ENCODE measurements around the gene DNAH2. TPM values are rescaled to one million over a fixed set of nuclear protein-coding genes. Genes with fewer than 3 reads are reported as not detected.

DNAH2 gene
- total and polyA plus RNA-seq, 9 of the 15 experiments (the other 6 are each of a cell fraction or from before 2014, with no cell fraction given), result 0.03 TPM; not detected in 8

DNA sequence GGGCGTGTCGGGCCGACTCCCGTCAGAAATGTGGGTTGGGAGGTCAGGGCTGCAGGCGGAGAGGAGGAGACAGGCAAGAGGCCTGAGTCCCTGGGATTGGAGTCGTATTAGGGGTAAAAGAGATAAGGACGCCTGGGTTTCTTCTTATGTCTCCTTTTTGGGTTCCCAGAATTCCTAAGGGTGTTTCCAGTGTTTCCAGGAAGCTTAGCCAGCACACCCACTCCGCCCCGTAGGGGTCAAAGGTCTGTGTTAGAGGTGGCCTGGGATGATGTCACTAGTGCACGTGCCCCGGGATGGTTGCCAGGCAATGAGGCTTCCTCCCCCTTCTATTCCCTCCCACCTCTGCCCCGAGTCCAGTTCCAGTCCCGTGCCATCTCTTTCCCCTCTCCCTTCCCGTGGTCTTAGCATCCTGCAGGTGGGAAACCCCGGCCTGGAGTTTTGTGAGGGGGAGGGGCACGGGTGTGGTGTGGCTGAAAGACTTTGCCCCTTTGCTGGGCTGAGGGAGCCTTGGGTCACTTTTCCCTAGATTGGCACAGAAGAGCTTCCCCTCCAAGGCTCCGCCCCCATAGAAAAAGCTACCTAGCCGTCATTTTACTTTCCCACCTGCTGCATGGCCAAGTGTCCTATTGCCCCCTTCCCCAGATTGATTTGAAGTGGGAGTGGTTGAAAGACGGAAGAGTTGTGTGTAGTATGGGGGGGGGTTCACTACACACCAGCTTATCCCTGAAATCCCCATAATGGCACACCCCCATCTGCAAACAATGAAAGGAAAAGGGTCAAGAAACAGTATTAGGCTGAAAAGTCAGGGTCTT, 119.3 kb downstream of the DNAH2 start (continued):
- TF ChIP-seq, protein P1, sequence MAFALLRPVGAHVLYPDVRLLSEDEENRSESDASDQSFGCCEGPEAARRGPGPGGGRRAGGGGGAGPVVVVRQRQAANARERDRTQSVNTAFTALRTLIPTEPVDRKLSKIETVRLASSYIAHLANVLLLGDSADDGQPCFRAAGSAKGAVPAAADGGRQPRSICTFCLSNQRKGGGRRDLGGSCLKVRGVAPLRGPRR (CRISPR knock-in tag; IDR thresholded peaks at IDR 0.05), result no peak
- TF ChIP-seq RBM34 (IDR thresholded peaks at IDR 0.05; ENCODE audit: borderline replicate concordance, insufficient read depth, low read length) (no peak), SREBF2 (CRISPR knock-in tag; IDR thresholded peaks at IDR 0.05) (no peak), TCF7L2 (IDR thresholded peaks at IDR 0.05; ENCODE audit: low read depth, low read length) (no peak), CHD2 (IDR thresholded peaks at IDR 0.05; ENCODE audit: low read depth, low read length) (peak; percentile 79), DPF2 (IDR thresholded peaks at IDR 0.05) (peak; percentile 44; the same call in 1 of the 2 replicates), CREM (IDR thresholded peaks at IDR 0.05; ENCODE audit: low read depth) (peak; percentile 88), NCOA1 (IDR thresholded peaks at IDR 0.05; ENCODE audit: low read depth) (peak; percentile 54; the same call in 1 of the 2 replicates), ZNF175 (CRISPR knock-in tag; IDR thresholded peaks at IDR 0.05; ENCODE audit: low read depth) (0 out of 2 replicates have a peak, but pooled peaks have one; percentile 32), GATAD2B (IDR thresholded peaks at IDR 0.05; ENCODE audit: borderline replicate concordance) (peak; percentile 73; the same call in 1 of the 2 replicates), MEF2D (tag; conservative IDR thresholded peaks at IDR 0.05; ENCODE audit: low read depth) (0 out of 2 replicates have a peak, but pooled peaks have one; percentile 32), PML (IDR thresholded peaks at IDR 0.05; ENCODE audit: low read length) (peak; percentile 23; the same call in 1 of the 2 replicates), MECOM (CRISPR knock-in tag; IDR thresholded peaks at IDR 0.05) (no peak), TAF9B (IDR thresholded peaks at IDR 0.05; ENCODE audit: partially characterized antibody) (peak; percentile 95), SIRT6 (IDR thresholded peaks at IDR 0.05; ENCODE audit: low read depth, low read length) (no peak), CXXC5 (CRISPR knock-in tag; IDR thresholded peaks at IDR 0.05) (peak; percentile 79), FUS (optimal IDR thresholded peaks at IDR 0.05; ENCODE audit: low read depth, low read length) (no peak)
- TF ChIP-seq, protein P2, sequence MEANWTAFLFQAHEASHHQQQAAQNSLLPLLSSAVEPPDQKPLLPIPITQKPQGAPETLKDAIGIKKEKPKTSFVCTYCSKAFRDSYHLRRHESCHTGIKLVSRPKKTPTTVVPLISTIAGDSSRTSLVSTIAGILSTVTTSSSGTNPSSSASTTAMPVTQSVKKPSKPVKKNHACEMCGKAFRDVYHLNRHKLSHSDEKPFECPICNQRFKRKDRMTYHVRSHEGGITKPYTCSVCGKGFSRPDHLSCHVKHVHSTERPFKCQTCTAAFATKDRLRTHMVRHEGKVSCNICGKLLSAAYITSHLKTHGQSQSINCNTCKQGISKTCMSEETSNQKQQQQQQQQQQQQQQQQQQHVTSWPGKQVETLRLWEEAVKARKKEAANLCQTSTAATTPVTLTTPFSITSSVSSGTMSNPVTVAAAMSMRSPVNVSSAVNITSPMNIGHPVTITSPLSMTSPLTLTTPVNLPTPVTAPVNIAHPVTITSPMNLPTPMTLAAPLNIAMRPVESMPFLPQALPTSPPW (CRISPR knock-in tag; IDR thresholded peaks at IDR 0.05), result peak; percentile 96
- TF ChIP-seq, protein P3, sequence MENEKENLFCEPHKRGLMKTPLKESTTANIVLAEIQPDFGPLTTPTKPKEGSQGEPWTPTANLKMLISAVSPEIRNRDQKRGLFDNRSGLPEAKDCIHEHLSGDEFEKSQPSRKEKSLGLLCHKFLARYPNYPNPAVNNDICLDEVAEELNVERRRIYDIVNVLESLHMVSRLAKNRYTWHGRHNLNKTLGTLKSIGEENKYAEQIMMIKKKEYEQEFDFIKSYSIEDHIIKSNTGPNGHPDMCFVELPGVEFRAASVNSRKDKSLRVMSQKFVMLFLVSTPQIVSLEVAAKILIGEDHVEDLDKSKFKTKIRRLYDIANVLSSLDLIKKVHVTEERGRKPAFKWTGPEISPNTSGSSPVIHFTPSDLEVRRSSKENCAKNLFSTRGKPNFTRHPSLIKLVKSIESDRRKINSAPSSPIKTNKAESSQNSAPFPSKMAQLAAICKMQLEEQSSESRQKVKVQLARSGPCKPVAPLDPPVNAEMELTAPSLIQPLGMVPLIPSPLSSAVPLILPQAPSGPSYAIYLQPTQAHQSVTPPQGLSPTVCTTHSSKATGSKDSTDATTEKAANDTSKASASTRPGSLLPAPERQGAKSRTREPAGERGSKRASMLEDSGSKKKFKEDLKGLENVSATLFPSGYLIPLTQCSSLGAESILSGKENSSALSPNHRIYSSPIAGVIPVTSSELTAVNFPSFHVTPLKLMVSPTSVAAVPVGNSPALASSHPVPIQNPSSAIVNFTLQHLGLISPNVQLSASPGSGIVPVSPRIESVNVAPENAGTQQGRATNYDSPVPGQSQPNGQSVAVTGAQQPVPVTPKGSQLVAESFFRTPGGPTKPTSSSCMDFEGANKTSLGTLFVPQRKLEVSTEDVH (IDR thresholded peaks at IDR 0.05; ENCODE audit: low read depth, partially characterized antibody), result peak; percentile 42
- TF ChIP-seq, protein P4, sequence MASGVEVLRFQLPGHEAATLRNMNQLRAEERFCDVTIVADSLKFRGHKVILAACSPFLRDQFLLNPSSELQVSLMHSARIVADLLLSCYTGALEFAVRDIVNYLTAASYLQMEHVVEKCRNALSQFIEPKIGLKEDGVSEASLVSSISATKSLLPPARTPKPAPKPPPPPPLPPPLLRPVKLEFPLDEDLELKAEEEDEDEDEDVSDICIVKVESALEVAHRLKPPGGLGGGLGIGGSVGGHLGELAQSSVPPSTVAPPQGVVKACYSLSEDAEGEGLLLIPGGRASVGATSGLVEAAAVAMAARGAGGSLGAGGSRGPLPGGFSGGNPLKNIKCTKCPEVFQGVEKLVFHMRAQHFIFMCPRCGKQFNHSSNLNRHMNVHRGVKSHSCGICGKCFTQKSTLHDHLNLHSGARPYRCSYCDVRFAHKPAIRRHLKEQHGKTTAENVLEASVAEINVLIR (CRISPR knock-in tag; IDR thresholded peaks at IDR 0.05), result 0 out of 2 replicates have a peak, but pooled peaks have one; percentile 20
- TF ChIP-seq, protein P5, sequence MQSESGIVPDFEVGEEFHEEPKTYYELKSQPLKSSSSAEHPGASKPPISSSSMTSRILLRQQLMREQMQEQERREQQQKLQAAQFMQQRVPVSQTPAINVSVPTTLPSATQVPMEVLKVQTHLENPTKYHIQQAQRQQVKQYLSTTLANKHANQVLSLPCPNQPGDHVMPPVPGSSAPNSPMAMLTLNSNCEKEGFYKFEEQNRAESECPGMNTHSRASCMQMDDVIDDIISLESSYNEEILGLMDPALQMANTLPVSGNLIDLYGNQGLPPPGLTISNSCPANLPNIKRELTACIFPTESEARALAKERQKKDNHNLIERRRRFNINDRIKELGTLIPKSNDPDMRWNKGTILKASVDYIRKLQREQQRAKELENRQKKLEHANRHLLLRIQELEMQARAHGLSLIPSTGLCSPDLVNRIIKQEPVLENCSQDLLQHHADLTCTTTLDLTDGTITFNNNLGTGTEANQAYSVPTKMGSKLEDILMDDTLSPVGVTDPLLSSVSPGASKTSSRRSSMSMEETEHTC (IDR thresholded peaks at IDR 0.05), result peak; percentile 84

All from K562 (cell line).